ENCODE results near the gene CLDN17. TPM values are rescaled to one million over a fixed set of nuclear protein-coding genes. Genes with fewer than 3 reads are reported as not detected.

CLDN17 gene, protein sequence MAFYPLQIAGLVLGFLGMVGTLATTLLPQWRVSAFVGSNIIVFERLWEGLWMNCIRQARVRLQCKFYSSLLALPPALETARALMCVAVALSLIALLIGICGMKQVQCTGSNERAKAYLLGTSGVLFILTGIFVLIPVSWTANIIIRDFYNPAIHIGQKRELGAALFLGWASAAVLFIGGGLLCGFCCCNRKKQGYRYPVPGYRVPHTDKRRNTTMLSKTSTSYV
- not detected in 5 replicates for total RNA-seq (2022; extraction: Qiagen RNA extraction)

DNA sequence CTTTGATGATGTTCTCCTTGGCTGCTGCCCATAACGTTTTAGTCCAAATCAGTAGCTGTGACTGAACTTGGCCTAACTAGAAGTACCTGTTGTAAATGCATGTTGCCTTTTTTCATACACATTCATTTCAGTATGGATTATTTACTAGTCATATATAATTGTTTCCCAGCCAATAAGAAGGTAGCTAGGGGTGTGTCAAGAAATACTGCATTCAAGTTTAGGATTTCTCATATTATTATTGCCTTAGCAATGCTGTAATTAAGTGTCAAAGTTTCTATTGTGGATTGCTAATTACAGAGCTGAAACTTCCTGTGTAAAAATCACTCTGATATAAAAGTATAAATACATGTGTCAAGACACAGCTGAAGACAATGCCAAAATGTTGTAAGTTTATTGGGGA, at the start of gene CLDN17:
CLDN17 (minus strand) TSS at position 101 of the 400 bp plus-strand sequence. CDS start 188 bp downstream, outside the sequence.

DNA sequence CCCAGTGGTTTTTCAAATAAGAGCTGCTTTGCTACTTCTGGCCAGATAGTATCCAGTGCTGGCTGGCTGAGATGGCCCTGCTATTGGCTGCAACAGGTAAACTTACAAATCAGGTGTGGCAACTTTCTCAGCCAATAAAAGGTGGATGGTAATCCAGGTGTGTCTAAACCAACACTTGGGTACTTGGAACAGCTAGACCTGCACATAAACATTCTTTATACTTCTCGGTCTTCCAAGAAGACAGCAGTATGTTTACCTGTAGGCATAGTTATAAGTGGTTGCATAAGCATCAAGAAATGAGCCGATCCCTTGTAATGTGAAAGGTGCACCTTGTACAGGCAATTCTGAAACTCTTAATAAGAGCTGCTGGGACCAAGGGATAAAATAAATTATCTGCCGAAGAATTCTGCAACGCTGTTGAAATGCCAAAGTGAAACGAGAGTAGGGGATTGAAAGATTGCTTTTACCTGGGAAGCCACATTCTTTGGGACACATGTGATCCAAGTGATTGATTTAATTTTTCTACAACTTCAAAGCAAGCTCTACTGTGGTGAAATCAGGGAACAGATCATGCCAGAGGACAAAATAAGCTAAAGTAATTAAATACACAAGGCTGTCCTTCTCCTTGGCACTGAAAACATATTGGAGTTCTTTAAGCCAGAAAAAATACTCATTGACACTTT, 49.6 kb upstream of the CLDN17 start, which contains the start of gene CLDN8:
CLDN8 (minus strand) TSS at position 57 of the 683 bp plus-strand sequence. CDS start 172 bp downstream, outside the sequence.

Other genes starting within 250 kb of the CLDN17 start
- gene GRIK1, start 226.8 kb downstream of the CLDN17 start, total RNA-seq (2022; extraction: Qiagen RNA extraction) = not detected in 5 replicates
- not detected in 5 replicates for gene CLDN8, start 49.3 kb upstream of the CLDN17 start, total RNA-seq (2022; extraction: Qiagen RNA extraction)
- not detected in 5 replicates for gene KRTAP24-1, start 116.1 kb upstream of the CLDN17 start, total RNA-seq (2022; extraction: Qiagen RNA extraction)
- not detected in 5 replicates for gene KRTAP25-1, start 122.7 kb upstream of the CLDN17 start, total RNA-seq (2022; extraction: Qiagen RNA extraction)
- not detected in 5 replicates for gene KRTAP26-1, start 153.5 kb upstream of the CLDN17 start, total RNA-seq (2022; extraction: Qiagen RNA extraction)
- not detected in 5 replicates for gene KRTAP27-1, start 170.9 kb upstream of the CLDN17 start, total RNA-seq (2022; extraction: Qiagen RNA extraction)
- gene KRTAP23-1, start 181.8 kb upstream of the CLDN17 start, total RNA-seq (2022; extraction: Qiagen RNA extraction) = not detected in 5 replicates
- not detected in 5 replicates for gene KRTAP13-2, start 205.5 kb upstream of the CLDN17 start, total RNA-seq (2022; extraction: Qiagen RNA extraction)
- gene KRTAP13-1, start 229.2 kb upstream of the CLDN17 start, total RNA-seq (2022; extraction: Qiagen RNA extraction) = not detected in 5 replicates

Data from A549 treated with Hydrocortisone at 1 μM for 4 hours (cell line).